Neural cell (in vitro differentiated cells): ENCODE data around the gene PDLIM5. TPM values are rescaled to one million over a fixed set of nuclear protein-coding genes. Genes with fewer than 3 reads are reported as not detected.
"Not testable (repeated sequence)": the region's sequence is repeated elsewhere in the genome, so short reads cannot be mapped to it uniquely, and the experiment has no call there.

Source experiments
- H2AFZ ChIP-seq: fragments of 200-600, 300-800 bp; sonication (generic), shearing (Covaris generic); 2 replicates; pipeline ENCODE4 v1.6.0; 2014; ENCODE audit warnings: low read depth, mild to moderate bottlenecking, antibody characterized with exemption, low read length, moderate library complexity
- H3F3A ChIP-seq: fragments of 200-600 bp; shearing (Covaris generic); 2 replicates; pipeline ENCODE4 v1.6.1; 2016; ENCODE audit warnings: mild to moderate bottlenecking, moderate library complexity, mixed read lengths, antibody characterized with exemption, low read length; ENCODE audit not compliant: insufficient read depth, poor library complexity, severe bottlenecking
- H3K27ac ChIP-seq: fragments of 200-600, 300-800 bp; sonication (generic), shearing (Covaris generic); 2 replicates; pipeline ENCODE4 v1.5.1; 2014; ENCODE audit warnings: mild to moderate bottlenecking, low read length, moderate library complexity
- H3K27me3 ChIP-seq: fragments of 300-800, 200-600 bp; sonication (generic), shearing (Covaris generic); 2 replicates; pipeline ENCODE4 v1.6.0; 2014; ENCODE audit warnings: mild to moderate bottlenecking, low read depth, low read length, moderate library complexity; ENCODE audit not compliant: insufficient read depth
- H3K36me3 ChIP-seq: fragments of 300-800, 200-600 bp; sonication (generic), shearing (Covaris generic); 2 replicates; pipeline ENCODE4 v1.5.1; 2014; ENCODE audit warnings: mild to moderate bottlenecking, antibody characterized with exemption, low read length, moderate library complexity; ENCODE audit not compliant: insufficient read depth
- H3K4me2 ChIP-seq: fragments of 300-800, 200-600 bp; sonication (generic), shearing (Covaris generic); 2 replicates; pipeline ENCODE4 v1.6.0; 2014; ENCODE audit warnings: mild to moderate bottlenecking, low read length
- H3K4me3 ChIP-seq: fragments of 300-800, 200-600 bp; sonication (generic), shearing (Covaris generic); 2 replicates; pipeline ENCODE4 v1.5.1; 2014; ENCODE audit warnings: mild to moderate bottlenecking, low read length, moderate library complexity
- H3K79me2 ChIP-seq: fragments of 200-600 bp; shearing (Covaris generic); replicated peaks from 2 replicates; pipeline ENCODE4 v1.6.0; 2014; ENCODE audit warnings: mild to moderate bottlenecking, low read length, moderate library complexity; ENCODE audit not compliant: insufficient read depth
- H3K9ac ChIP-seq: fragments of 300-800, 200-600 bp; sonication (generic), shearing (Covaris generic); 2 replicates; pipeline ENCODE4 v1.6.1; 2016; ENCODE audit warnings: mild to moderate bottlenecking, low read length, mixed read lengths
- H3K9me2 ChIP-seq: fragments of 200-600 bp; shearing (Covaris generic); 2 replicates; pipeline ENCODE4 v1.6.1; 2016; ENCODE audit warnings: mild to moderate bottlenecking, low read length, mixed read lengths; ENCODE audit not compliant: insufficient read depth
- H3K9me3 ChIP-seq: fragments of 200-600, 300-800 bp; sonication (generic), shearing (Covaris generic); 2 replicates; pipeline ENCODE4 v1.6.1; 2016; ENCODE audit warnings: mild to moderate bottlenecking, mixed run types, low read length, moderate library complexity, mixed read lengths
- H4K20me1 ChIP-seq: fragments of 200-600 bp; shearing (Covaris generic); 2 replicates; pipeline ENCODE4 v1.6.1; 2016; ENCODE audit warnings: mild to moderate bottlenecking, mixed run types; ENCODE audit not compliant: insufficient read depth
- EP300 ChIP-seq: fragments of 450-650 bp; conservative IDR thresholded peaks from 2 replicates; pipeline ENCODE4 v1.6.1; 2014; ENCODE audit warnings: antibody characterized with exemption, mild to moderate bottlenecking, moderate library complexity; ENCODE audit not compliant: poor library complexity, severe bottlenecking
- EZH2 ChIP-seq: fragments of 200-600, 300-800 bp; shearing (Covaris generic), sonication (generic); IDR thresholded peaks from 2 replicates; pipeline ENCODE4 v1.6.1; 2014; ENCODE audit warnings: antibody characterized with exemption, low read length, borderline replicate concordance, mild to moderate bottlenecking; ENCODE audit not compliant: insufficient read depth, poor library complexity, severe bottlenecking
- MXI1 ChIP-seq: fragments of 450-650 bp; conservative IDR thresholded peaks from 2 replicates; pipeline ENCODE4 v1.6.1; 2014; ENCODE audit warnings: antibody characterized with exemption, mild to moderate bottlenecking; ENCODE audit not compliant: poor library complexity, severe bottlenecking
- POLR2AphosphoS5 ChIP-seq: IDR thresholded peaks from 2 replicates; pipeline ENCODE4 v1.6.1; 2012
- RAD21 ChIP-seq: fragments of 450-650 bp; conservative IDR thresholded peaks from 2 replicates; pipeline ENCODE4 v1.6.1; 2014; ENCODE audit warnings: antibody characterized with exemption, mild to moderate bottlenecking, moderate library complexity
- REST ChIP-seq: IDR thresholded peaks from 2 replicates; pipeline ENCODE4 v1.6.1; 2012; ENCODE audit warnings: borderline replicate concordance
- SMC3 ChIP-seq: fragments of 450-650 bp; conservative IDR thresholded peaks from 2 replicates; pipeline ENCODE4 v1.6.1; 2014; ENCODE audit warnings: antibody characterized with exemption, mild to moderate bottlenecking, moderate library complexity; ENCODE audit not compliant: poor library complexity
- TAF1 ChIP-seq: IDR thresholded peaks from 2 replicates; pipeline ENCODE4 v1.6.1; 2012; ENCODE audit warnings: low read depth
- polyA minus RNA-seq: library from RNA; depleted of rRNA, polyadenylated mRNA; stranded (reverse); fragments of >200 nt; gene quantifications from 2 replicates; pipeline ENCODE4 v1.2.3, GENCODE V29; 2014
- polyA plus RNA-seq: library from polyadenylated mRNA; depleted of rRNA; stranded (reverse); fragments of >200 nt; gene quantifications from 2 replicates; pipeline ENCODE4 v1.2.3, GENCODE V29; 2014
- TF ChIP-seq, protein P1 (sequence below): fragments of 450-650 bp; IDR thresholded peaks from 2 replicates; pipeline ENCODE4 v1.5.1; 2014; ENCODE audit warnings: antibody characterized with exemption, mild to moderate bottlenecking, moderate library complexity; ENCODE audit not compliant: poor library complexity, severe bottlenecking

PDLIM5 gene
- polyA plus RNA-seq (1.6 and 2.7 TPM in 2 replicates), polyA minus RNA-seq (3.8 and 9.7 TPM in 2 replicates)

- no peaks in the 10 kb centered on the region for H3K9me2 ChIP-seq
- no peaks in the 10 kb centered on the region for H3K9me3 ChIP-seq
- H3K27ac ChIP-seq, result no peak within 1 kb of the TSS
- H3K4me2 ChIP-seq, result peak within 1 kb of the TSS; percentile 36
- H3K36me3 ChIP-seq, result no peaks in the 10 kb centered on the region
- H4K20me1 ChIP-seq, result no peaks in the 10 kb centered on the region
- H3K9ac ChIP-seq, result peak within 1 kb of the TSS; percentile 55
- peak within 1 kb of the TSS; percentile 88 for H3K4me3 ChIP-seq
- H3K27me3 ChIP-seq, result peaks cover 22% of the 10 kb centered on the region
- H3F3A ChIP-seq, result no peaks in the 10 kb centered on the region
- peak within 1 kb of the TSS; percentile 78 for H2AFZ ChIP-seq
- peaks cover 2% of the 10 kb centered on the region for H3K79me2 ChIP-seq
- TF ChIP-seq, protein P1, sequence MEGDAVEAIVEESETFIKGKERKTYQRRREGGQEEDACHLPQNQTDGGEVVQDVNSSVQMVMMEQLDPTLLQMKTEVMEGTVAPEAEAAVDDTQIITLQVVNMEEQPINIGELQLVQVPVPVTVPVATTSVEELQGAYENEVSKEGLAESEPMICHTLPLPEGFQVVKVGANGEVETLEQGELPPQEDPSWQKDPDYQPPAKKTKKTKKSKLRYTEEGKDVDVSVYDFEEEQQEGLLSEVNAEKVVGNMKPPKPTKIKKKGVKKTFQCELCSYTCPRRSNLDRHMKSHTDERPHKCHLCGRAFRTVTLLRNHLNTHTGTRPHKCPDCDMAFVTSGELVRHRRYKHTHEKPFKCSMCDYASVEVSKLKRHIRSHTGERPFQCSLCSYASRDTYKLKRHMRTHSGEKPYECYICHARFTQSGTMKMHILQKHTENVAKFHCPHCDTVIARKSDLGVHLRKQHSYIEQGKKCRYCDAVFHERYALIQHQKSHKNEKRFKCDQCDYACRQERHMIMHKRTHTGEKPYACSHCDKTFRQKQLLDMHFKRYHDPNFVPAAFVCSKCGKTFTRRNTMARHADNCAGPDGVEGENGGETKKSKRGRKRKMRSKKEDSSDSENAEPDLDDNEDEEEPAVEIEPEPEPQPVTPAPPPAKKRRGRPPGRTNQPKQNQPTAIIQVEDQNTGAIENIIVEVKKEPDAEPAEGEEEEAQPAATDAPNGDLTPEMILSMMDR, result no peak
- TF ChIP-seq POLR2AphosphoS5 (peak; percentile 25), MXI1 (peak; percentile 44), TAF1 (peak; percentile 42), EP300 (no peak), SMC3 (peak; percentile 19)
These were observed at the start of gene PDLIM5 for GRCh38 chr4:94451695-94452475. TSS of gene PDLIM5 (plus strand) at chr4:94451942. CDS start at chr4:94455289, 3,347 bp downstream.

- H3K9me3 ChIP-seq, H3K4me2 ChIP-seq, H3K79me2 ChIP-seq, H3K9me2 ChIP-seq, H3K27ac ChIP-seq, H4K20me1 ChIP-seq, H3K36me3 ChIP-seq, H2AFZ ChIP-seq, H3K9ac ChIP-seq, H3K4me3 ChIP-seq, H3F3A ChIP-seq, H3K27me3 ChIP-seq: not testable (repeated sequence)
These were observed 49.3 kb upstream of the PDLIM5 start for GRCh38 chr4:94402439-94402838.

DNA sequence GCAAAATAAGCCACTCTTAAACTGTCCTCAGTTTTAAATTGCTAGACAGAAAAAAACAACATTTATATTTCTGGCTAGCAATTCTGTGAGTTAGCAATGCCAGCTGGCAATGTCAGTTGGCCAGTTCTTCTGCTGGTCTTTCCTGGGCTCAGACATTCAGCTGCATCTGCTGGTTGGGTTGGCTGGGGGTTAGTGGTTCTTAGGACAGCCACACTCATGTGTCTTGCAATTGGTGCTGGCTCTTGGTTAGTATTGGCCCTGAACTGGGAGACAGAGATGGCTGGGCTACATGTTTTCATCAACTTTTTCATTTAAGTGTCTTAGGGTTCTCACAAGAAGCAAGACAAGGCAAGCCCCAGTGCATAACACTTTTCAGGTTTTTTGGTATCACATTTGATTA, 48.0 kb upstream of the PDLIM5 start:
- TF ChIP-seq EP300 (no peak), REST (no peak), EZH2 (no peak), POLR2AphosphoS5 (no peak), RAD21 (no peak), SMC3 (no peak), MXI1 (no peak), TAF1 (no peak)
- TF ChIP-seq, protein P1, result no peak
- H3K36me3 ChIP-seq, result no peaks in the 10 kb centered on the region
- no peaks in the 10 kb centered on the region for H3K27me3 ChIP-seq
- H3K9me3 ChIP-seq, result no peaks in the 10 kb centered on the region
- H3K9me2 ChIP-seq, result no peaks in the 10 kb centered on the region
- no peak overlapping the region for H3K4me3 ChIP-seq
- no peak overlapping the region for H3K4me2 ChIP-seq
- no peak overlapping the region for H3K9ac ChIP-seq
- H3K27ac ChIP-seq, result no peak overlapping the region
- no peaks in the 10 kb centered on the region for H4K20me1 ChIP-seq
- H2AFZ ChIP-seq, result no peak overlapping the region
- H3F3A ChIP-seq, result no peaks in the 10 kb centered on the region
- H3K79me2 ChIP-seq, result no peaks in the 10 kb centered on the region
